Ishikawa (cell line): Measurements from ENCODE around the gene LNP1.

Experiments used
- CEBPB ChIP-seq: IDR thresholded peaks from 2 replicates; pipeline ENCODE4 v1.6.1; 2012
- EGR1 ChIP-seq: IDR thresholded peaks from 2 replicates; pipeline ENCODE4 v1.6.1; 2012
- EP300 ChIP-seq: IDR thresholded peaks from 2 replicates; pipeline ENCODE4 v1.6.1; 2012; ENCODE audit warnings: borderline replicate concordance
- MAX ChIP-seq: IDR thresholded peaks from 2 replicates; pipeline ENCODE4 v1.6.1; 2012
- NFIC ChIP-seq: IDR thresholded peaks from 2 replicates; pipeline ENCODE4 v1.6.1; 2012
- RAD21 ChIP-seq: IDR thresholded peaks from 2 replicates; pipeline ENCODE4 v1.6.1; 2012; ENCODE audit warnings: low read depth
- TEAD4 ChIP-seq: IDR thresholded peaks from 2 replicates; pipeline ENCODE4 v1.6.1; 2012

- no peak for TF ChIP-seq MAX
- no peak for TF ChIP-seq NFIC
- no peak for TF ChIP-seq EGR1
- no peak for TF ChIP-seq CEBPB
- no peak for TF ChIP-seq TEAD4
- TF ChIP-seq RAD21: no peak
- no peak for TF ChIP-seq EP300
Measured at GRCh38 chr3:100500320-100500880, 99.1 kb downstream of the LNP1 start.
